GM19395 (cell line): Measurements from ENCODE around the gene DISC1.
"Not testable (repeated sequence)": the region's sequence is repeated elsewhere in the genome, so short reads cannot be mapped to it uniquely, and the experiment has no call there.

Experiments
- ATAC-seq: cut with Tn5 transposase; IDR thresholded peaks from one replicate; pipeline ENCODE4 v1.9.1; 2021; ENCODE audit warnings: mild to moderate bottlenecking, moderate library complexity; ENCODE audit not compliant: unreplicated experiment

DISC1 gene

GRCh38 chr1:231626535-231626950, at the start of gene DISC1:
DISC1 (plus strand) TSS chr1:231626790; CDS start chr1:231626868, 78 bp downstream.
- ATAC-seq: peak; percentile 50

GRCh38 chr1:231576804-231577718, 49.5 kb upstream of the DISC1 start:
- ATAC-seq: no peak

GRCh38 chr1:231580874-231581273, 45.7 kb upstream of the DISC1 start:
- ATAC-seq: no peak

- ATAC-seq: no peak
These were observed 44.7 kb upstream of the DISC1 start for GRCh38 chr1:231581859-231582258.

GRCh38 chr1:231583376-231583775, 43.2 kb upstream of the DISC1 start:
- ATAC-seq: no peak

GRCh38 chr1:231584117-231584516, 42.5 kb upstream of the DISC1 start:
- no peak for ATAC-seq

GRCh38 chr1:231584921-231585320, 41.7 kb upstream of the DISC1 start:
- no peak for ATAC-seq

- no peak for ATAC-seq
These were observed 36.0 kb upstream of the DISC1 start for GRCh38 chr1:231590453-231591198.

- ATAC-seq: no peak
These were observed 35.1 kb upstream of the DISC1 start for GRCh38 chr1:231591466-231591865.

- no peak for ATAC-seq
These were observed 33.8 kb upstream of the DISC1 start for GRCh38 chr1:231592809-231593208.

- ATAC-seq: not testable (repeated sequence)
These were observed 33.3 kb upstream of the DISC1 start for GRCh38 chr1:231593264-231593663.

GRCh38 chr1:231594123-231594522, 32.5 kb upstream of the DISC1 start:
- no peak for ATAC-seq

GRCh38 chr1:231594749-231595148, 31.8 kb upstream of the DISC1 start:
- ATAC-seq: no peak

- ATAC-seq: no peak
These were observed 30.2 kb upstream of the DISC1 start for GRCh38 chr1:231596337-231596791.

- ATAC-seq: no peak
These were observed 28.6 kb upstream of the DISC1 start for GRCh38 chr1:231597971-231598370.

- ATAC-seq: no peak
These were observed 26.1 kb upstream of the DISC1 start for GRCh38 chr1:231600458-231600976.

- ATAC-seq: no peak
These were observed 24.5 kb upstream of the DISC1 start for GRCh38 chr1:231601824-231602672.

GRCh38 chr1:231602673-231602984, 24.0 kb upstream of the DISC1 start:
- no peak for ATAC-seq

GRCh38 chr1:231603598-231604275, 22.9 kb upstream of the DISC1 start:
- ATAC-seq: peak; percentile 79

- ATAC-seq: no peak
These were observed 22.3 kb upstream of the DISC1 start for GRCh38 chr1:231604276-231604621.
